LNCAP (cell line): ENCODE measurements around the gene PERCC1.

Experiments
- CTCF ChIP-seq: fragments of 450-650 bp; IDR thresholded peaks from 2 replicates; pipeline ENCODE4 v1.5.1; 2017; ENCODE audit warnings: mild to moderate bottlenecking

PERCC1 gene

GRCh38 chr16:1401061-1401757, 29.7 kb upstream of the PERCC1 start:
- TF ChIP-seq CTCF = no peak

- no peak for TF ChIP-seq CTCF
These were observed 29.1 kb upstream of the PERCC1 start for GRCh38 chr16:1401758-1402154.

GRCh38 chr16:1403036-1403435, 27.8 kb upstream of the PERCC1 start:
- no peak for TF ChIP-seq CTCF

- TF ChIP-seq CTCF = no peak
These were observed 27.1 kb upstream of the PERCC1 start for GRCh38 chr16:1403733-1404132.

GRCh38 chr16:1407753-1408152, 23.1 kb upstream of the PERCC1 start:
- TF ChIP-seq CTCF = no peak

GRCh38 chr16:1408171-1408837, 22.6 kb upstream of the PERCC1 start:
- no peak for TF ChIP-seq CTCF

- no peak for TF ChIP-seq CTCF
These were observed 18.0 kb upstream of the PERCC1 start for GRCh38 chr16:1412847-1413246.
